Right lobe of liver (tissue), 4 donors: ENCODE measurements around the gene RIC8A.

Experiments used
- POLR2A ChIP-seq: fragments of 450-650 bp; IDR thresholded peaks from one replicate; pipeline ENCODE4 v1.6.1; 2017; ENCODE audit warnings: antibody characterized with exemption, mild to moderate bottlenecking
- TF ChIP-seq, protein P1 (sequence below), 4 donors: fragments of 200-600 bp in 3 of 4; fragments of 450-650 bp in 1 of 4; IDR thresholded peaks; one replicate each; pipeline versions ENCODE4 v1.5.1 to v1.8.0; 2016 to 2022; ENCODE audit warnings: antibody characterized with exemption in 4 of 4, mild to moderate bottlenecking in 2 of 4
- donor health status: DM: no; HTN: no; CAD: no.
- donor health status: DM: no; HTN: no; CAD: no.
- donor health status: DM: no; HTN: yes; CAD: no.

DNA sequence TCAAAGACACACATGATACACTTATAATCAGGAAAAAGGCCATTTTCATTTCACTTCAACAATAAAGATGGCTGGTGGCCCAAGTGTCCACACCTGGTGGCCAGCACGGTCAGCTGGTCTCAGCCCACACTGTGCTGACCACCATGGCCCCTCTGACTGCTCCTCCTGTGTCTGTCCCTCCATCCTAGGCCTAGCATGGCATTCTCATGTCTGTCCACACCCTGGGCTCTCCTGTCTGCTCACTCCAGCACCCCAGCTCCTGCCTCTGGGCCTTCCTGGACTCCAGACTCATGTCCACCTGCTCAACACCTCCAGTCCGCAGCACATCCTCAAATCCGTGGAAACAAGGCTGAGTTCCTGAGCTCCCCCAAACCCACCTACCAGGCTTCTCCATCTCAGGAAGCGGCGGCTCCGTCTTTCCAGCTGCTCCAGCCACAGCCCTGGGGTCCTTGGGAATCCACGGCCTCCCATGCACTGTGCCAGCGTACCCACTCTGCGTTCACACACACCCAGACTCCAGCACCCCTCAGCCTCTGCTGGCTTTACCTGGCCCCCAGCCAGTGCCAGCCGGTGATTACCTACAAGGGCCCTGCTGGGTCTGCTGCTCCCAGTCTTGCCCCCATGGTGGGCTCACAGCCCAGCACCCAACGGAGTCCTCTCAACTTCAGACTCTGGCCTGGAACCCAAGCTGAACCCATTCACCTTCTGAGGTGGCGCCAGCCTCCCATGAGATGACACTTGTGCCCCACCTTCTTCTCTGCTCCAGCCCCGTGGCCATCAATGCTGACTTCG is 14.7 kb downstream of the RIC8A start:
- TF ChIP-seq, protein P1, sequence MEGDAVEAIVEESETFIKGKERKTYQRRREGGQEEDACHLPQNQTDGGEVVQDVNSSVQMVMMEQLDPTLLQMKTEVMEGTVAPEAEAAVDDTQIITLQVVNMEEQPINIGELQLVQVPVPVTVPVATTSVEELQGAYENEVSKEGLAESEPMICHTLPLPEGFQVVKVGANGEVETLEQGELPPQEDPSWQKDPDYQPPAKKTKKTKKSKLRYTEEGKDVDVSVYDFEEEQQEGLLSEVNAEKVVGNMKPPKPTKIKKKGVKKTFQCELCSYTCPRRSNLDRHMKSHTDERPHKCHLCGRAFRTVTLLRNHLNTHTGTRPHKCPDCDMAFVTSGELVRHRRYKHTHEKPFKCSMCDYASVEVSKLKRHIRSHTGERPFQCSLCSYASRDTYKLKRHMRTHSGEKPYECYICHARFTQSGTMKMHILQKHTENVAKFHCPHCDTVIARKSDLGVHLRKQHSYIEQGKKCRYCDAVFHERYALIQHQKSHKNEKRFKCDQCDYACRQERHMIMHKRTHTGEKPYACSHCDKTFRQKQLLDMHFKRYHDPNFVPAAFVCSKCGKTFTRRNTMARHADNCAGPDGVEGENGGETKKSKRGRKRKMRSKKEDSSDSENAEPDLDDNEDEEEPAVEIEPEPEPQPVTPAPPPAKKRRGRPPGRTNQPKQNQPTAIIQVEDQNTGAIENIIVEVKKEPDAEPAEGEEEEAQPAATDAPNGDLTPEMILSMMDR (IDR thresholded peaks at IDR 0.05) = no peak
- TF ChIP-seq POLR2A = no peak
